Activated T-cell treated with anti-CD3 and anti-CD28 coated beads, Interleukin-2, amount 50 U/mL, for 1 hour (primary cell): Measurements from ENCODE around the gene SLC19A1.
"Not testable (repeated sequence)": the region's sequence is repeated elsewhere in the genome, so short reads cannot be mapped to it uniquely, and the experiment has no call there.

ENCODE experiments used
- DNase-seq: peaks from one replicate; pipeline ENCODE4 v3.0.0-alpha.2; 2020

The SLC19A1 gene

GRCh38 chr21:45504021-45504515, 38.2 kb downstream of the SLC19A1 start:
- no peak for DNase-seq

GRCh38 chr21:45503226-45503625, 39.0 kb downstream of the SLC19A1 start:
- DNase-seq = not testable (repeated sequence)

GRCh38 chr21:45502600-45502999, 39.6 kb downstream of the SLC19A1 start:
- no peak for DNase-seq

- no peak for DNase-seq
These were observed 40.3 kb downstream of the SLC19A1 start for GRCh38 chr21:45502006-45502345.

GRCh38 chr21:45501081-45502005, 40.9 kb downstream of the SLC19A1 start:
- not testable (repeated sequence) for DNase-seq

- no peak for DNase-seq
These were observed 42.2 kb downstream of the SLC19A1 start for GRCh38 chr21:45499970-45500577.

- DNase-seq = no peak
These were observed 43.0 kb downstream of the SLC19A1 start for GRCh38 chr21:45499201-45499750.

GRCh38 chr21:45498646-45499000, 43.6 kb downstream of the SLC19A1 start:
- no peak for DNase-seq

- DNase-seq = no peak
These were observed 44.2 kb downstream of the SLC19A1 start for GRCh38 chr21:45497846-45498645.

GRCh38 chr21:45496968-45497845, 45.0 kb downstream of the SLC19A1 start:
- no peak for DNase-seq

GRCh38 chr21:45496151-45496967, 45.9 kb downstream of the SLC19A1 start:
- no peak for DNase-seq

- no peak for DNase-seq
These were observed 47.2 kb downstream of the SLC19A1 start for GRCh38 chr21:45494851-45495680.

- no peak for DNase-seq
These were observed 47.9 kb downstream of the SLC19A1 start for GRCh38 chr21:45494135-45494850.

- no peak for DNase-seq
These were observed 48.7 kb downstream of the SLC19A1 start for GRCh38 chr21:45493401-45494001.

- no peak for DNase-seq
These were observed 49.5 kb downstream of the SLC19A1 start for GRCh38 chr21:45492765-45493164.

GRCh38 chr21:45491623-45492022, 50.6 kb downstream of the SLC19A1 start:
- DNase-seq = no peak

GRCh38 chr21:45491056-45491455, 51.2 kb downstream of the SLC19A1 start:
- no peak for DNase-seq

- no peak for DNase-seq
These were observed 52.0 kb downstream of the SLC19A1 start for GRCh38 chr21:45490049-45490731.

- no peak for DNase-seq
These were observed 52.6 kb downstream of the SLC19A1 start for GRCh38 chr21:45489722-45489982.
